OCI-LY7 (cell line): ENCODE results near the gene CSNK2A2.

Experiments
- EZH2phosphoT487 ChIP-seq: fragments of 200-600 bp; sonication (generic); IDR thresholded peaks from 2 replicates; pipeline ENCODE4 v1.6.1; 2018; ENCODE audit warnings: low read depth, borderline replicate concordance, mild to moderate bottlenecking, mixed run types, antibody characterized with exemption, low read length, moderate library complexity, mixed read lengths
- TF ChIP-seq, protein P1 (sequence below): fragments of 200-600 bp; sonication (generic); conservative IDR thresholded peaks from 2 replicates; pipeline ENCODE4 v1.5.1; 2014; ENCODE audit warnings: mild to moderate bottlenecking, antibody characterized with exemption, low read length, moderate library complexity, mixed read lengths

GRCh38 chr16:58118801-58119508 is 79.0 kb downstream of the CSNK2A2 start:
- TF ChIP-seq, protein P1, sequence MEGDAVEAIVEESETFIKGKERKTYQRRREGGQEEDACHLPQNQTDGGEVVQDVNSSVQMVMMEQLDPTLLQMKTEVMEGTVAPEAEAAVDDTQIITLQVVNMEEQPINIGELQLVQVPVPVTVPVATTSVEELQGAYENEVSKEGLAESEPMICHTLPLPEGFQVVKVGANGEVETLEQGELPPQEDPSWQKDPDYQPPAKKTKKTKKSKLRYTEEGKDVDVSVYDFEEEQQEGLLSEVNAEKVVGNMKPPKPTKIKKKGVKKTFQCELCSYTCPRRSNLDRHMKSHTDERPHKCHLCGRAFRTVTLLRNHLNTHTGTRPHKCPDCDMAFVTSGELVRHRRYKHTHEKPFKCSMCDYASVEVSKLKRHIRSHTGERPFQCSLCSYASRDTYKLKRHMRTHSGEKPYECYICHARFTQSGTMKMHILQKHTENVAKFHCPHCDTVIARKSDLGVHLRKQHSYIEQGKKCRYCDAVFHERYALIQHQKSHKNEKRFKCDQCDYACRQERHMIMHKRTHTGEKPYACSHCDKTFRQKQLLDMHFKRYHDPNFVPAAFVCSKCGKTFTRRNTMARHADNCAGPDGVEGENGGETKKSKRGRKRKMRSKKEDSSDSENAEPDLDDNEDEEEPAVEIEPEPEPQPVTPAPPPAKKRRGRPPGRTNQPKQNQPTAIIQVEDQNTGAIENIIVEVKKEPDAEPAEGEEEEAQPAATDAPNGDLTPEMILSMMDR: no peak
- TF ChIP-seq EZH2phosphoT487: no peak
